Measurements from ENCODE around the gene SYNE2.
"Not testable (repeated sequence)": the region's sequence is repeated elsewhere in the genome, so short reads cannot be mapped to it uniquely, and the experiment has no call there.

The SYNE2 gene

GRCh38 chr14:63867933-63868921, 15.4 kb downstream of the SYNE2 start:
- TF ChIP-seq MAX (IDR thresholded peaks at IDR 0.05; ENCODE audit: low read depth, low read length) (no peak), POLR2A (IDR thresholded peaks at IDR 0.05; ENCODE audit: extremely low read depth, insufficient read length) (no peak), CTCF (IDR thresholded peaks at IDR 0.05; ENCODE audit: low read depth, low read length) (no peak), MYC (IDR thresholded peaks at IDR 0.05; ENCODE audit: low read depth, low read length) (no peak)
- no peak for DNase-seq (ENCODE audit: low read depth)
- no peak overlapping the region for H3K4me3 ChIP-seq (ENCODE audit: low read depth, low read length)

GRCh38 chr14:63869940-63870752, 17.3 kb downstream of the SYNE2 start:
- DNase-seq (ENCODE audit: low read depth); H3K4me3 ChIP-seq (ENCODE audit: low read depth, low read length): not testable (repeated sequence)

GRCh38 chr14:63870753-63871037, 17.9 kb downstream of the SYNE2 start:
- DNase-seq (ENCODE audit: low read depth); H3K4me3 ChIP-seq (ENCODE audit: low read depth, low read length): not testable (repeated sequence)

GRCh38 chr14:63874223-63874622, 21.4 kb downstream of the SYNE2 start:
- no peak for DNase-seq (ENCODE audit: low read depth)
- TF ChIP-seq CTCF (IDR thresholded peaks at IDR 0.05; ENCODE audit: low read depth, low read length) (no peak), POLR2A (IDR thresholded peaks at IDR 0.05; ENCODE audit: extremely low read depth, insufficient read length) (no peak)
- no peak overlapping the region for H3K4me3 ChIP-seq (ENCODE audit: low read depth, low read length)

- no peak overlapping the region for H3K4me3 ChIP-seq (ENCODE audit: low read depth, low read length)
- no peak for DNase-seq (ENCODE audit: low read depth)
- no peak for TF ChIP-seq MYC (IDR thresholded peaks at IDR 0.05; ENCODE audit: low read depth, low read length)
- no peak for TF ChIP-seq POLR2A (IDR thresholded peaks at IDR 0.05; ENCODE audit: extremely low read depth, insufficient read length)
- no peak for TF ChIP-seq MAX (IDR thresholded peaks at IDR 0.05; ENCODE audit: low read depth, low read length)
- no peak for TF ChIP-seq CTCF (IDR thresholded peaks at IDR 0.05; ENCODE audit: low read depth, low read length)
Measured at GRCh38 chr14:63875311-63875710, 22.5 kb downstream of the SYNE2 start.

- no peak for DNase-seq (ENCODE audit: low read depth)
- no peak for TF ChIP-seq MAX (IDR thresholded peaks at IDR 0.05; ENCODE audit: low read depth, low read length)
- TF ChIP-seq POLR2A (IDR thresholded peaks at IDR 0.05; ENCODE audit: extremely low read depth, insufficient read length), result no peak
- TF ChIP-seq CTCF (IDR thresholded peaks at IDR 0.05; ENCODE audit: low read depth, low read length), result no peak
- TF ChIP-seq MYC (IDR thresholded peaks at IDR 0.05; ENCODE audit: low read depth, low read length), result no peak
- no peak overlapping the region for H3K4me3 ChIP-seq (ENCODE audit: low read depth, low read length)
Measured at GRCh38 chr14:63877550-63877939, 24.7 kb downstream of the SYNE2 start.

GRCh38 chr14:63878052-63878451, 25.2 kb downstream of the SYNE2 start:
- DNase-seq (ENCODE audit: low read depth), result no peak
- no peak overlapping the region for H3K4me3 ChIP-seq (ENCODE audit: low read depth, low read length)
- TF ChIP-seq MAX (IDR thresholded peaks at IDR 0.05; ENCODE audit: low read depth, low read length), result no peak
- no peak for TF ChIP-seq MYC (IDR thresholded peaks at IDR 0.05; ENCODE audit: low read depth, low read length)
- no peak for TF ChIP-seq CTCF (IDR thresholded peaks at IDR 0.05; ENCODE audit: low read depth, low read length)
- no peak for TF ChIP-seq POLR2A (IDR thresholded peaks at IDR 0.05; ENCODE audit: extremely low read depth, insufficient read length)

All from NB4 (cell line).